ENCODE results near the gene ASMTL.

DNA sequence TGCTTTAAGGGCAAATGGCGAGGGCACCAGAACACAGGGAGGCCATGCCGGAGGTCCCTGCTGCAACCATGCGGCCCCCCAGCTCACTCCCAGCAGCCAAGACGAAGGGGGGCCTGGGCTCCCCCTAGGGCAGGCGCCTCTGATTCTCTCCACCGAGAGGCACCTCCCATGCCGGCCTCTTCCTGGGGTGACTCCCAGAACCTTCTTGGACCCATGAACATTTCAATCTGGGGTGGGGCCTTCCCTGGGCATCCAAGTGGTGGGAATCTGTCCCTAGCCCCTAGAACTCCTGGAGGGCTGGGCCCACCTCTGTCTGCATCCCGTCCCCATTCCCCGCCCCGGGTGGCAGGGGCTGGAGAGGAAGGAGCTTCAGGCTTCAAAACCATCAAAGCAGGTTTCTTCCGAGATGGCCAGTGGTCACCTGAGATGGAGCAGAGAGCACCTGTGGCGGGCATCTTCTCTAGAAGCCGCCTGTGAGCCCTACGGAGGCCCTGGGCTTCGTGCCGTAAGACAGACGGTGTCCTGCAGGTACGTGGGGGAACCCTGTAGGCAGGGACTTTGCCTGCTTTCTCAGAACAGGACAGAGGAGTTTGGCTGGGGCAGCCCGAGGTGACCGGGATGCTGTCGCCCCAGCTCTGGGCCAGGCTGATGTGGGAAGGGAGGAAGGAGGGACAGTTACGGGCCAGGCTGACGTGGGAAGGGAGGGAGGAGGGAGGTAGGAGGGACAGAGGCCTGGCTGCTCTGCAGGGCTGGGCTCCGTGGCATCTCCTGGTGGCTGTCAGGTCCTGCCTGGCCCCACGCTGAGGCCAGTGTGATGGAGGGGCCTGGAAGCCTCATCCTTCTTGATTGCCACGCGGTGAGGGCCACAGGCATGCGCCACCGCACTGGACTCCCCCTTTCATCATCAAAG is 54.0 kb downstream of the ASMTL start:
- TF ChIP-seq, protein P1, sequence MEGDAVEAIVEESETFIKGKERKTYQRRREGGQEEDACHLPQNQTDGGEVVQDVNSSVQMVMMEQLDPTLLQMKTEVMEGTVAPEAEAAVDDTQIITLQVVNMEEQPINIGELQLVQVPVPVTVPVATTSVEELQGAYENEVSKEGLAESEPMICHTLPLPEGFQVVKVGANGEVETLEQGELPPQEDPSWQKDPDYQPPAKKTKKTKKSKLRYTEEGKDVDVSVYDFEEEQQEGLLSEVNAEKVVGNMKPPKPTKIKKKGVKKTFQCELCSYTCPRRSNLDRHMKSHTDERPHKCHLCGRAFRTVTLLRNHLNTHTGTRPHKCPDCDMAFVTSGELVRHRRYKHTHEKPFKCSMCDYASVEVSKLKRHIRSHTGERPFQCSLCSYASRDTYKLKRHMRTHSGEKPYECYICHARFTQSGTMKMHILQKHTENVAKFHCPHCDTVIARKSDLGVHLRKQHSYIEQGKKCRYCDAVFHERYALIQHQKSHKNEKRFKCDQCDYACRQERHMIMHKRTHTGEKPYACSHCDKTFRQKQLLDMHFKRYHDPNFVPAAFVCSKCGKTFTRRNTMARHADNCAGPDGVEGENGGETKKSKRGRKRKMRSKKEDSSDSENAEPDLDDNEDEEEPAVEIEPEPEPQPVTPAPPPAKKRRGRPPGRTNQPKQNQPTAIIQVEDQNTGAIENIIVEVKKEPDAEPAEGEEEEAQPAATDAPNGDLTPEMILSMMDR (IDR thresholded peaks at IDR 0.05; ENCODE audit: borderline replicate concordance, extremely low read depth, low read length, poor library complexity, severe bottlenecking): no peak
- no peak for TF ChIP-seq EZH2 (IDR thresholded peaks at IDR 0.05; ENCODE audit: borderline replicate concordance, low read depth, low read length, severe bottlenecking)

Measured in DND-41 (cell line).